Measurements from ENCODE around the gene PLAU. TPM values are rescaled to one million over a fixed set of nuclear protein-coding genes. Genes with fewer than 3 reads are reported as not detected.

Gene PLAU
- total RNA-seq, 1 experiment from 2014 or later, result 1,582 TPM

DNA sequence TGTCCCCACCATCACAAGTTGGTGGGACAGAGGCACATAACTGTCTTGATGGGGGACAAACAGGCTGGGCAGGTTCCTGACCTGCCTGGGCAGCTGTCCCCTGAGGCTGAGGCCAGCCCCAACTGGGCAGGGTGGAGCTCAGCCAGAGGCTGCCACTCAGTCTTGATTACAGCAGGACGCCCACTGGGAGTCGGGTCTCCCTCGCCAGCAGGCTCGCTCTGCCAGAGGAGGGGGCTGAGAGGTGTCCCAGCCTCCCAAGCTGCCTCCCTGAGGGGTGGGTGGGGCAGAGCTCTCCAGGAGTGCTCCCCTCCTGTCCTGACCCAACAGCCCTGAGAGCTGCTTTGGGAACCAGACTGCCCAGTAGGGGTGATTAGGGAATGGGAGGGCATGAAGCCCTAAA, 34.8 kb upstream of the PLAU start:
- H3K27ac ChIP-seq (ENCODE audit: low read length), result peak overlapping the region; percentile 23; the same call in 1 of the 2 replicates

DNA sequence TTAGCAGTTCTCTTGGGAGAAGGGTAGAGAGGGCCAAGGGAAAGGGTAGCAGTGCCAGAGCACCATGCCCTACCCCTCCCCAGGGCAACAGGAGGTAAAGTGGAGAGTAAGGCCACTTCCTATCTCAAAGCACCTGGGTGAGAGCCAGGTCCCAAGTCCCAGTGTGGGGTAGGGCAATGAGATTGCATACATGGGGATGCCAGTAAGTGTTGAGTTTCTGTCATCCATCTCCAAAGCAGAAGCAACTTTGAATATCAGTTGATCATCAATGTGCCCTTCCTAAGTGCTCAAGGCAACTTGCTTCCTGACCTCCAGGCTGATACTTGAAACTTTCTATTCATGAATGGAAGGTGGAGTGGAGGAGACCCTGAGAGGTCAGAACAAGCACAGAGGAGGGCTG, 34.4 kb upstream of the PLAU start:
- peaks cover 19% of the 10 kb centered on the region for H4K20me1 ChIP-seq (ENCODE audit: low read length)
- BruUV-seq (replicated peaks), result no TSS peak
- H2AFZ ChIP-seq (ENCODE audit: low read length), result peak overlapping the region; percentile 6
- H3K9me3 ChIP-seq (ENCODE audit: low read length), result no peaks in the 10 kb centered on the region
- no peaks in the 10 kb centered on the region for H3K9me2 ChIP-seq (replicated peaks; ENCODE audit: low read length)
- peaks cover 22% of the 10 kb centered on the region for H3K79me2 ChIP-seq (ENCODE audit: low read length)
- H3K4me2 ChIP-seq (ENCODE audit: low read length), result peak overlapping the region; percentile 37
- ChIA-PET CTCF (interaction anchor here (0.9 to 1.2 kb wide), 5 partner anchors 10 to 96 kb away, joined by 4 to 11 read pairs (median 6); no protein-coding TSS in a partner anchor), POLR2A (ENCODE audit: unreplicated experiment) (interaction anchor here (0.7 to 1.2 kb wide), 2 partner anchors 123 to 213 kb away, joined by 4 to 8 read pairs; no protein-coding TSS in a partner anchor)
- peak; percentile 63 for DNase-seq
- peaks cover 62% of the 10 kb centered on the region for H3K4me1 ChIP-seq (ENCODE audit: insufficient read depth, low read length)
- TF ChIP-seq EZH2 (IDR thresholded peaks at IDR 0.05; ENCODE audit: low read length, unreplicated experiment), result no peak
- no peak for TF ChIP-seq EZH2phosphoT487 (IDR thresholded peaks at IDR 0.05; ENCODE audit: borderline replicate concordance, low read length)
- TF ChIP-seq, protein P1, sequence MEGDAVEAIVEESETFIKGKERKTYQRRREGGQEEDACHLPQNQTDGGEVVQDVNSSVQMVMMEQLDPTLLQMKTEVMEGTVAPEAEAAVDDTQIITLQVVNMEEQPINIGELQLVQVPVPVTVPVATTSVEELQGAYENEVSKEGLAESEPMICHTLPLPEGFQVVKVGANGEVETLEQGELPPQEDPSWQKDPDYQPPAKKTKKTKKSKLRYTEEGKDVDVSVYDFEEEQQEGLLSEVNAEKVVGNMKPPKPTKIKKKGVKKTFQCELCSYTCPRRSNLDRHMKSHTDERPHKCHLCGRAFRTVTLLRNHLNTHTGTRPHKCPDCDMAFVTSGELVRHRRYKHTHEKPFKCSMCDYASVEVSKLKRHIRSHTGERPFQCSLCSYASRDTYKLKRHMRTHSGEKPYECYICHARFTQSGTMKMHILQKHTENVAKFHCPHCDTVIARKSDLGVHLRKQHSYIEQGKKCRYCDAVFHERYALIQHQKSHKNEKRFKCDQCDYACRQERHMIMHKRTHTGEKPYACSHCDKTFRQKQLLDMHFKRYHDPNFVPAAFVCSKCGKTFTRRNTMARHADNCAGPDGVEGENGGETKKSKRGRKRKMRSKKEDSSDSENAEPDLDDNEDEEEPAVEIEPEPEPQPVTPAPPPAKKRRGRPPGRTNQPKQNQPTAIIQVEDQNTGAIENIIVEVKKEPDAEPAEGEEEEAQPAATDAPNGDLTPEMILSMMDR (conservative IDR thresholded peaks at IDR 0.05; ENCODE audit: low read depth, low read length), result no peak
- no peak overlapping the region for H3K4me3 ChIP-seq (ENCODE audit: low read length)
- H3K27ac ChIP-seq (ENCODE audit: low read length), result peak overlapping the region; percentile 23
- peaks cover 13% of the 10 kb centered on the region for H3K36me3 ChIP-seq (ENCODE audit: low read depth, low read length)
- intact Hi-C loops (cut with micrococcal nuclease), result loop anchor here (5.0 kb wide), 2 partner anchors 39 to 224 kb away; no protein-coding TSS in a partner anchor
- no peak for ATAC-seq
- H3F3A ChIP-seq (ENCODE audit: low read length, unreplicated experiment), result no peaks in the 10 kb centered on the region
- no peak overlapping the region for H3K9ac ChIP-seq (ENCODE audit: low read length)
- no peaks in the 10 kb centered on the region for H3K27me3 ChIP-seq (ENCODE audit: low read length)

More for the DNA sequence above, 34.8 kb upstream of the PLAU start:
- Histone ChIP-seq H3K4me1 (ENCODE audit: insufficient read depth, low read length) (peaks cover 60% of the 10 kb centered on the region), H3K9me3 (ENCODE audit: low read length) (no peaks in the 10 kb centered on the region), H3K4me3 (ENCODE audit: low read length) (no peak overlapping the region), H3K27me3 (ENCODE audit: low read length) (no peaks in the 10 kb centered on the region), H3K9ac (ENCODE audit: low read length) (no peak overlapping the region), H3K4me2 (ENCODE audit: low read length) (peak overlapping the region; percentile 37), H3F3A (ENCODE audit: low read length, unreplicated experiment) (no peaks in the 10 kb centered on the region), H2AFZ (ENCODE audit: low read length) (no peak overlapping the region), H4K20me1 (ENCODE audit: low read length) (peaks cover 23% of the 10 kb centered on the region), H3K79me2 (ENCODE audit: low read length) (peaks cover 26% of the 10 kb centered on the region), H3K36me3 (ENCODE audit: low read depth, low read length) (peaks cover 16% of the 10 kb centered on the region), H3K9me2 (replicated peaks; ENCODE audit: low read length) (no peaks in the 10 kb centered on the region)
- ChIA-PET POLR2A (ENCODE audit: unreplicated experiment) (no interaction called here), CTCF (no interaction called here)
- peak; percentile 73 for DNase-seq
- TF ChIP-seq EZH2 (IDR thresholded peaks at IDR 0.05; ENCODE audit: low read length, unreplicated experiment), result no peak
- TF ChIP-seq, protein P1 (conservative IDR thresholded peaks at IDR 0.05; ENCODE audit: low read depth, low read length), result no peak
- TF ChIP-seq EZH2phosphoT487 (IDR thresholded peaks at IDR 0.05; ENCODE audit: borderline replicate concordance, low read length), result no peak
- no TSS peak for BruUV-seq (replicated peaks)
- ATAC-seq, result no peak
- intact Hi-C loops (cut with micrococcal nuclease), result loop anchor here (5.0 kb wide), 2 partner anchors 39 to 224 kb away; no protein-coding TSS in a partner anchor

DNA sequence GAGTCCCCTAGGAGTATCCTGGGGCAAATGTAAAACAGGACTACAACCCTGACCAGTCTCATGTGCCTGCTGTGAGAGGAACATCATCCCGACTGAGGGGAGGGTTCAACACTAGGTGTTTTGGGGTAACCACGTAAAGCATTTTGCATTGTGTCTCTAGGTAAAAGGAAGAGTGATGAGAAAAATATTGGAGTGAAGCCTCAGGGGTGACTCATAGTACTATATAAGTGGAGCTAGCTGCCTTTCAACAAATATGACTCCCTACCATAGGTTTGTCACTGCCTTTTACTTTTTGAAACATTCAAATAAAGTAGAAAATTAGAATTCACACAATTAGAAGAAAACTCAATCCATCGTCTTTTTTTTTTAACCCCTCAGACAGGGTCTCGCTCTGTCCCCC, 34.0 kb upstream of the PLAU start:
- ChIA-PET CTCF (interaction anchor here (0.6 to 1.2 kb wide), 7 partner anchors 10 to 96 kb away, joined by 3 to 11 read pairs (median 6); no protein-coding TSS in a partner anchor), POLR2A (ENCODE audit: unreplicated experiment) (interaction anchor here (0.6 to 1.2 kb wide), 6 partner anchors 64 to 214 kb away, joined by 3 to 8 read pairs (median 4); no protein-coding TSS in a partner anchor)
- no peak for TF ChIP-seq EZH2 (IDR thresholded peaks at IDR 0.05; ENCODE audit: low read length, unreplicated experiment)
- TF ChIP-seq, protein P1 (conservative IDR thresholded peaks at IDR 0.05; ENCODE audit: low read depth, low read length), result no peak
- TF ChIP-seq EZH2phosphoT487 (IDR thresholded peaks at IDR 0.05; ENCODE audit: borderline replicate concordance, low read length), result no peak
- H2AFZ ChIP-seq (ENCODE audit: low read length), result peak overlapping the region; percentile 6
- DNase-seq, result peak; percentile 98
- no peaks in the 10 kb centered on the region for H3K9me3 ChIP-seq (ENCODE audit: low read length)
- peak overlapping the region; percentile 37 for H3K4me2 ChIP-seq (ENCODE audit: low read length)
- H3F3A ChIP-seq (ENCODE audit: low read length, unreplicated experiment), result no peaks in the 10 kb centered on the region
- H3K4me1 ChIP-seq (ENCODE audit: insufficient read depth, low read length), result peaks cover 58% of the 10 kb centered on the region
- no peak overlapping the region for H3K4me3 ChIP-seq (ENCODE audit: low read length)
- peak overlapping the region; percentile 23 for H3K27ac ChIP-seq (ENCODE audit: low read length)
- H4K20me1 ChIP-seq (ENCODE audit: low read length), result peaks cover 15% of the 10 kb centered on the region
- peak; percentile 39 for ATAC-seq
- intact Hi-C loops (cut with micrococcal nuclease), result loop anchor here (5.0 kb wide), 2 partner anchors 40 to 225 kb away; no protein-coding TSS in a partner anchor
- peaks cover 9% of the 10 kb centered on the region for H3K36me3 ChIP-seq (ENCODE audit: low read depth, low read length)
- no TSS peak for BruUV-seq (replicated peaks)
- H3K27me3 ChIP-seq (ENCODE audit: low read length), result no peaks in the 10 kb centered on the region
- no peak overlapping the region for H3K9ac ChIP-seq (ENCODE audit: low read length)
- H3K79me2 ChIP-seq (ENCODE audit: low read length), result peaks cover 18% of the 10 kb centered on the region
- H3K9me2 ChIP-seq (replicated peaks; ENCODE audit: low read length), result no peaks in the 10 kb centered on the region
